Hepatocyte (in vitro differentiated cells): ENCODE measurements around the gene HORMAD2.

Experiments used
- EZH2phosphoT487 ChIP-seq: fragments of 200-600 bp; sonication (generic); IDR thresholded peaks from one replicate; pipeline ENCODE4 v1.6.1; 2018; ENCODE audit warnings: antibody characterized with exemption, mild to moderate bottlenecking, low read depth, moderate library complexity; ENCODE audit not compliant: unreplicated experiment, severe bottlenecking
- TF ChIP-seq, protein P1 (sequence below): fragments of 200-600 bp; sonication (generic); IDR thresholded peaks from 2 replicates; pipeline ENCODE4 v1.5.1; 2016; ENCODE audit warnings: antibody characterized with exemption, mild to moderate bottlenecking; ENCODE audit not compliant: poor library complexity

DNA sequence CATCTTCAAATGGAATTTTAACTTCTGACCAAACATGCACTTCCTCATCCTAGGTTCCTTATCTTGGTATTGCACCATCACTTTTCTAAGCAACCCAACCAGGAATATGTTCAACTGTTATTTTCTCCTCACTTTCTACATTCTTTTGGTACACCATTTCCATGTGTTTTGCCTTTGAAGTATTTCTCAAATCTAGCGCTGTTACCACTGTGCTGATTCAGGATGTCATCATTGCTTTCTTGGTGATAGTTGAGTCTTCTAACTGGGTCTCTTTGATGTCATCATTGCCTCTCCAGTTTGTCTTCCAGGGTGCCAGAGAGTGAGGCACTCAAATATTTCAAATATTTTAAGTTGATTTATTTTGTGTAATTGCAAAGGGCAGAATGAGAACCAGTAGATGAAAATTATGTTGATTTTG lies 47.5 kb downstream of the HORMAD2 start:
- TF ChIP-seq, protein P1, sequence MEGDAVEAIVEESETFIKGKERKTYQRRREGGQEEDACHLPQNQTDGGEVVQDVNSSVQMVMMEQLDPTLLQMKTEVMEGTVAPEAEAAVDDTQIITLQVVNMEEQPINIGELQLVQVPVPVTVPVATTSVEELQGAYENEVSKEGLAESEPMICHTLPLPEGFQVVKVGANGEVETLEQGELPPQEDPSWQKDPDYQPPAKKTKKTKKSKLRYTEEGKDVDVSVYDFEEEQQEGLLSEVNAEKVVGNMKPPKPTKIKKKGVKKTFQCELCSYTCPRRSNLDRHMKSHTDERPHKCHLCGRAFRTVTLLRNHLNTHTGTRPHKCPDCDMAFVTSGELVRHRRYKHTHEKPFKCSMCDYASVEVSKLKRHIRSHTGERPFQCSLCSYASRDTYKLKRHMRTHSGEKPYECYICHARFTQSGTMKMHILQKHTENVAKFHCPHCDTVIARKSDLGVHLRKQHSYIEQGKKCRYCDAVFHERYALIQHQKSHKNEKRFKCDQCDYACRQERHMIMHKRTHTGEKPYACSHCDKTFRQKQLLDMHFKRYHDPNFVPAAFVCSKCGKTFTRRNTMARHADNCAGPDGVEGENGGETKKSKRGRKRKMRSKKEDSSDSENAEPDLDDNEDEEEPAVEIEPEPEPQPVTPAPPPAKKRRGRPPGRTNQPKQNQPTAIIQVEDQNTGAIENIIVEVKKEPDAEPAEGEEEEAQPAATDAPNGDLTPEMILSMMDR = no peak
- TF ChIP-seq EZH2phosphoT487 = no peak
